SK-N-DZ (cell line): ENCODE measurements around the gene ZCCHC7.

Experiments used
- DNase-seq: peaks from one replicate; pipeline ENCODE4 v3.0.0-alpha.2; 2015; ENCODE audit warnings: low spot score
- small RNA-seq, 2 experiments: library from RNA; depleted of rRNA; stranded (forward); fragments of <200 nt; gene quantifications; one replicate each; pipeline ENCODE3, GENCODE V24; 2014

ZCCHC7 gene

GRCh38 chr9:37405350-37405749 is 285.0 kb downstream of the ZCCHC7 start:
- DNase-seq = no peak

GRCh38 chr9:37405764-37406380 is 285.5 kb downstream of the ZCCHC7 start:
- DNase-seq = no peak

DNA sequence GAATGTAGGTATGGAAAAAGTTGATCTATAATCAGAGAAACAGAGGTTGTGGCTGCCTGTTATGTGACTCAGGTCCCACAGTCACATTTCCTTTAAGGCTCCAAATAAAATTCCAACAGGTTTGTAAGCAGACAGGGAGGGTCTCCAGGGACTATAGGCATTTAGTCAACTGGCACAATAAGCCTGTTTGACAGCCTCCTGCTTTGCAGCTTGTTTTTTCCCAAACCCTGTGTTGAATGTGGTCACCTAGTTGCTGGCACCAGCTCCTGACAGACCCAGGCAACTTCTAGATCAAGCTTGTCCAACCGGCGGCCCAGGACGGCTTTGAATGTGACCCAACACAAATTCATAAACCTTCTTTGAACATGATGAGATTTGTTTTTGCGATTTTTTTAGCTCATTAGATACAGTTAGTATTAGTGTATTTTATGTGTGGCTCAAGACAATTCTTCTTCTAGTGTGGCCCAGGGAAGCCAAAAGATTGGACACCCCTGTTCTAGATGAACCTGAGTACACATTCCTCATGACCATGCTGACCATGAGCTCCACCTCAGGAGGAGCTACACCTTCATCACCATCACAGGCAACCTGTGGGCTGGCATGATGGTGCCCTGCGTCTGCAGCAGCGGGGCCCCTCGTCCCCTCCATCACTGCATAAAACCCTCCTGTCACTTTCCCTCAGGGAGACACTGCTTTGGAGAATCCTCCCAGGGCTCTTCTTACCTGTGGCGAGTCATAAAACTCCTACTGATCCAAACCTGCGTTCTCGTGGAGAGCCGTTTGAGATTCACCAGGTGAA is 286.4 kb downstream of the ZCCHC7 start:
- DNase-seq = no peak

- no peak for DNase-seq
Measured at GRCh38 chr9:37407468-37407867, 287.1 kb downstream of the ZCCHC7 start.

Small RNAs within 50 kb of the gene (small RNA-seq; reads per million reads assigned to genes)
- 0 reads per million in 2 experiments for gene AL512604.1
- 0 reads per million in 2 experiments for gene RF00019
- 0 reads per million in 2 experiments for gene RNU6-677P
